ENCODE measurements around the gene KCNQ5.
"Not testable (repeated sequence)": the region's sequence is repeated elsewhere in the genome, so short reads cannot be mapped to it uniquely, and the experiment has no call there.

KCNQ5 gene

GRCh38 chr6:72621291-72622093 lies at the start of gene KCNQ5:
Gene KCNQ5, plus strand, starts transcription at chr6:72622064.
- DNase-seq (ENCODE audit: extremely low read depth in 1 of 2, low read depth in 1 of 2), result peak in 1 of 2 donors; percentile 39

- no peak for DNase-seq (ENCODE audit: extremely low read depth in 1 of 2, low read depth in 1 of 2)
Observed at GRCh38 chr6:72579865-72580264, 42.0 kb upstream of the KCNQ5 start.

GRCh38 chr6:72580281-72580940 lies 41.5 kb upstream of the KCNQ5 start:
- DNase-seq (ENCODE audit: extremely low read depth in 1 of 2, low read depth in 1 of 2), result no peak

GRCh38 chr6:72580950-72581349 lies 40.9 kb upstream of the KCNQ5 start:
- not testable (repeated sequence) for DNase-seq (ENCODE audit: extremely low read depth in 1 of 2, low read depth in 1 of 2)

GRCh38 chr6:72588155-72588554 lies 33.7 kb upstream of the KCNQ5 start:
- no peak for DNase-seq (ENCODE audit: extremely low read depth in 1 of 2, low read depth in 1 of 2)

GRCh38 chr6:72589096-72589495 lies 32.8 kb upstream of the KCNQ5 start:
- DNase-seq (ENCODE audit: extremely low read depth in 1 of 2, low read depth in 1 of 2), result no peak

GRCh38 chr6:72595812-72596211 lies 26.1 kb upstream of the KCNQ5 start:
- DNase-seq (ENCODE audit: extremely low read depth in 1 of 2, low read depth in 1 of 2), result no peak

GRCh38 chr6:72616406-72617015 lies 5.4 kb upstream of the KCNQ5 start:
- DNase-seq (ENCODE audit: extremely low read depth in 1 of 2, low read depth in 1 of 2), result no peak

GRCh38 chr6:72617721-72618120 lies 4.1 kb upstream of the KCNQ5 start:
- no peak for DNase-seq (ENCODE audit: extremely low read depth in 1 of 2, low read depth in 1 of 2)

GRCh38 chr6:72619883-72620696 lies 1.8 kb upstream of the KCNQ5 start:
- peak; percentile 70 to 85 for DNase-seq (ENCODE audit: extremely low read depth in 1 of 2, low read depth in 1 of 2)

- no peak for DNase-seq (ENCODE audit: extremely low read depth in 1 of 2, low read depth in 1 of 2)
Observed at GRCh38 chr6:72620871-72621290, 983 bp upstream of the KCNQ5 start.

- DNase-seq (ENCODE audit: extremely low read depth in 1 of 2, low read depth in 1 of 2), result peak; percentile 4 to 41
Observed at GRCh38 chr6:72622094-72622940, 453 bp downstream of the KCNQ5 start.

- DNase-seq (ENCODE audit: extremely low read depth in 1 of 2, low read depth in 1 of 2), result no peak
Observed at GRCh38 chr6:72623808-72624207, 1.9 kb downstream of the KCNQ5 start.

- no peak for DNase-seq (ENCODE audit: extremely low read depth in 1 of 2, low read depth in 1 of 2)
Observed at GRCh38 chr6:72624557-72625160, 2.8 kb downstream of the KCNQ5 start.

GRCh38 chr6:72626126-72626525 lies 4.3 kb downstream of the KCNQ5 start:
- DNase-seq (ENCODE audit: extremely low read depth in 1 of 2, low read depth in 1 of 2), result peak in 1 of 2 donors; percentile 20

- no peak for DNase-seq (ENCODE audit: extremely low read depth in 1 of 2, low read depth in 1 of 2)
Observed at GRCh38 chr6:72627539-72627938, 5.7 kb downstream of the KCNQ5 start.

GRCh38 chr6:72631480-72631879 lies 9.6 kb downstream of the KCNQ5 start:
- no peak for DNase-seq (ENCODE audit: extremely low read depth in 1 of 2, low read depth in 1 of 2)

GRCh38 chr6:72635636-72636035 lies 13.8 kb downstream of the KCNQ5 start:
- no peak for DNase-seq (ENCODE audit: extremely low read depth in 1 of 2, low read depth in 1 of 2)

- DNase-seq (ENCODE audit: extremely low read depth in 1 of 2, low read depth in 1 of 2), result no peak
Observed at GRCh38 chr6:72636215-72636614, 14.4 kb downstream of the KCNQ5 start.

- DNase-seq (ENCODE audit: extremely low read depth in 1 of 2, low read depth in 1 of 2), result no peak
Observed at GRCh38 chr6:72636786-72637185, 14.9 kb downstream of the KCNQ5 start.
